BE2C (cell line): ENCODE data around the gene GPC6.

Experiments used
- DNase-seq: peaks from one replicate; pipeline ENCODE4 v3.0.0-alpha.2; 2020
- H3K27me3 ChIP-seq: fragments of 250-450 bp; sonication (Bioruptor Pico); 2 replicates; pipeline ENCODE4 v1.5.1; 2020; ENCODE audit warnings: mild to moderate bottlenecking
- H3K36me3 ChIP-seq: fragments of 250-450 bp; sonication (Bioruptor Pico); 2 replicates; pipeline ENCODE4 v1.5.1; 2020; ENCODE audit warnings: mild to moderate bottlenecking
- H3K4me1 ChIP-seq: fragments of 250-450 bp; sonication (Bioruptor Pico); 2 replicates; pipeline ENCODE4 v1.5.1; 2020
- H3K4me3 ChIP-seq: 2 replicates; pipeline ENCODE4 v1.5.1; 2011; ENCODE audit warnings: low read depth, low read length
- H3K9me3 ChIP-seq: fragments of 250-450 bp; sonication (Bioruptor Pico); 2 replicates; pipeline ENCODE4 v1.5.1; 2020
- TF ChIP-seq, protein P1 (sequence below): IDR thresholded peaks from 2 replicates; pipeline ENCODE4 v1.5.1; 2012; ENCODE audit warnings: mild to moderate bottlenecking, low read depth, low read length

The GPC6 gene

DNA sequence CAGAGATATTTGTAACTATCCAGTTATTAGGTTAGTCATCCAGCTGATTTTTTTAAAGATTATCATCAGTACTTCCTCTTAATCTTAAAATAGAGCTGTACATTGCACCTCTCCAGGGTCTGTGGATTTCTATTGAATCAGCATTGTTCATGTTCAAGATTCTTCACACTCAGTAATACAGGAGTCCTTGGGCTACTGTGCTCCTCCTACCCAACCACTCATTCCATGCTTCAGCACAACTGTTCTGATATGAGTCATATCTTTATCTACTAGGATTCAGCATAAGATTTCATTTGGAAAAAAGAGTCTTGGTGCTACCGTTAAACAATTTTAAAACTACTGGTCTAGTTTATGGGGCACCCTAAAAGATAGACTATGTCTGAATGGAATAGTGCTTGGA lies 895.1 kb downstream of the GPC6 start:
- no peaks in the 10 kb centered on the region for H3K27me3 ChIP-seq
- no peaks in the 10 kb centered on the region for H3K36me3 ChIP-seq
- no peak overlapping the region for H3K4me3 ChIP-seq
- H3K4me1 ChIP-seq = peaks cover 7% of the 10 kb centered on the region
- DNase-seq = no peak
- no peaks in the 10 kb centered on the region for H3K9me3 ChIP-seq
- TF ChIP-seq, protein P1, sequence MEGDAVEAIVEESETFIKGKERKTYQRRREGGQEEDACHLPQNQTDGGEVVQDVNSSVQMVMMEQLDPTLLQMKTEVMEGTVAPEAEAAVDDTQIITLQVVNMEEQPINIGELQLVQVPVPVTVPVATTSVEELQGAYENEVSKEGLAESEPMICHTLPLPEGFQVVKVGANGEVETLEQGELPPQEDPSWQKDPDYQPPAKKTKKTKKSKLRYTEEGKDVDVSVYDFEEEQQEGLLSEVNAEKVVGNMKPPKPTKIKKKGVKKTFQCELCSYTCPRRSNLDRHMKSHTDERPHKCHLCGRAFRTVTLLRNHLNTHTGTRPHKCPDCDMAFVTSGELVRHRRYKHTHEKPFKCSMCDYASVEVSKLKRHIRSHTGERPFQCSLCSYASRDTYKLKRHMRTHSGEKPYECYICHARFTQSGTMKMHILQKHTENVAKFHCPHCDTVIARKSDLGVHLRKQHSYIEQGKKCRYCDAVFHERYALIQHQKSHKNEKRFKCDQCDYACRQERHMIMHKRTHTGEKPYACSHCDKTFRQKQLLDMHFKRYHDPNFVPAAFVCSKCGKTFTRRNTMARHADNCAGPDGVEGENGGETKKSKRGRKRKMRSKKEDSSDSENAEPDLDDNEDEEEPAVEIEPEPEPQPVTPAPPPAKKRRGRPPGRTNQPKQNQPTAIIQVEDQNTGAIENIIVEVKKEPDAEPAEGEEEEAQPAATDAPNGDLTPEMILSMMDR = no peak

DNA sequence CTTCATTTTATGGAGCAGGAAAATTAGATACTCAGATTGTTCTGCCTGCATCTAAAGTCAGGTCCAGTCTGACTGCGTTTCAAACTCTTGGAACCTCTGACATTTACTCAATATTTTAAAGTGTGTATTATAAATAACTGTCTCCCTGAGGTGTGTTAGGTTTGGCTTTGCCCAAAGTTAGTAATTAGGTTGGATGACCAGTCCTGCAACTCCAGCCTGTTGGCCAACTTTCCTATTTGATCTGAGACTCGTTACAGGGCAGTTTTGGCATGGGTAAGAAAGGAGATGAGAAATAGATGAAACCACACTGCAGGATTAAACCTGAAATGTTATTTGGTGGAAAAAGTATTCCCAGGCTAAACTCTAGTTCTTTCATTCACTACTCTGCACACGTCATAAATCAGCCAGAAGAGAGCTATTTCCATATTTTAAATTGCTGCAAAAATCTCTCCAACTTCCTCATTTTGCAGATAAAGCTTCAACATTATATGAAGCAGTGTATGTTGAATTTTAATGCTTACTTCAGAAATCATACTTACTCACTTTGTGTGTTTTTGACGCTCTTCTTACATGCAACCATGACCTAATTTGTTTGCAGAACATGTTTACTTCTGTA lies 895.8 kb downstream of the GPC6 start:
- DNase-seq = no peak
- TF ChIP-seq, protein P1 = no peak
- no peaks in the 10 kb centered on the region for H3K27me3 ChIP-seq
- peaks cover 7% of the 10 kb centered on the region for H3K4me1 ChIP-seq
- H3K9me3 ChIP-seq = no peaks in the 10 kb centered on the region
- no peak overlapping the region for H3K4me3 ChIP-seq
- no peaks in the 10 kb centered on the region for H3K36me3 ChIP-seq

- no peak for DNase-seq
- Histone ChIP-seq H3K9me3 (no peaks in the 10 kb centered on the region), H3K4me1 (peaks cover 7% of the 10 kb centered on the region), H3K4me3 (no peak overlapping the region), H3K36me3 (no peaks in the 10 kb centered on the region), H3K27me3 (no peaks in the 10 kb centered on the region)
- TF ChIP-seq, protein P1 = no peak
Measured at GRCh38 chr13:94123557-94123956, 897.0 kb downstream of the GPC6 start.

DNA sequence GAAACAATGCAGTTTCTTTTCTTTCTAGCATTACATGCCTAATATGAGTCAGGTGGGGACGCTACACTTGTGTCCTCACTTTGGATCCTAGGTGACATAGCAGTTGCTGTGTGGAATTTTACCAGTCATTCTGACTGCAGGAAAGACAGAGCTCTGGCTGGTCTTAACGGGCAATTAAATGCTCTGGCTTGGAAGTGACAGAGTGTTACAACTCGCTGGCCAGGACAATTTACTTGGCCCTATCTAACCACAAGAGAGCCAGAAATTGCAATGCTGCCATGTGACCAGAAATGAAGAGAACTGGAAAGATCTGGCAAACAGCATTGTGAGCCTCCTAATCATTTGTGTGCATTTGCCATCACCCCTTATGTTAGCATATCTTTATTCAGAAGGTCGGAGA lies 901.8 kb downstream of the GPC6 start:
- no peak for DNase-seq
- no peak overlapping the region for H3K4me3 ChIP-seq
- H3K4me1 ChIP-seq = peaks cover under 1% of the 10 kb centered on the region; the same call in 1 of the 2 replicates
- TF ChIP-seq, protein P1 = no peak
- no peaks in the 10 kb centered on the region for H3K27me3 ChIP-seq
- no peaks in the 10 kb centered on the region for H3K9me3 ChIP-seq
- H3K36me3 ChIP-seq = no peaks in the 10 kb centered on the region

- no peaks in the 10 kb centered on the region for H3K9me3 ChIP-seq
- H3K36me3 ChIP-seq = no peaks in the 10 kb centered on the region
- TF ChIP-seq, protein P1 = no peak
- H3K4me1 ChIP-seq = peaks cover 11% of the 10 kb centered on the region
- no peak overlapping the region for H3K4me3 ChIP-seq
- DNase-seq = no peak
- H3K27me3 ChIP-seq = no peaks in the 10 kb centered on the region
Measured at GRCh38 chr13:94129490-94129894, 902.9 kb downstream of the GPC6 start.

GRCh38 chr13:94138831-94139230 lies 912.2 kb downstream of the GPC6 start:
- TF ChIP-seq, protein P1 = no peak
- no peak overlapping the region for H3K4me3 ChIP-seq
- no peaks in the 10 kb centered on the region for H3K36me3 ChIP-seq
- peaks cover 39% of the 10 kb centered on the region for H3K4me1 ChIP-seq
- no peaks in the 10 kb centered on the region for H3K9me3 ChIP-seq
- H3K27me3 ChIP-seq = no peaks in the 10 kb centered on the region
- no peak for DNase-seq
